ENCODE data around the gene BAG2. TPM values are rescaled to one million over a fixed set of nuclear protein-coding genes. Genes with fewer than 3 reads are reported as not detected.

BAG2 gene
- total and polyA plus RNA-seq, 2 of the 13 experiments (the other 11 are each of a cell fraction or from before 2014, with no cell fraction given) = 5.7 to 15.1 TPM

GRCh38 chr6:57172136-57173055 is at the start of gene BAG2 (continued):
- TF ChIP-seq E2F1 (CRISPR knock-in tag; IDR thresholded peaks at IDR 0.05) (peak; percentile 81), MLLT10 (CRISPR knock-in tag; IDR thresholded peaks at IDR 0.05) (0 out of 2 replicates have a peak, but pooled peaks have one; percentile 18), ZNF746 (CRISPR knock-in tag; IDR thresholded peaks at IDR 0.05) (peak; percentile 39; the same call in 1 of the 2 replicates), MYNN (CRISPR knock-in tag; IDR thresholded peaks at IDR 0.05; ENCODE audit: low read depth) (no peak), ATF3 (CRISPR knock-in tag; IDR thresholded peaks at IDR 0.05) (no peak; the same call in 1 of the 2 replicates), MIXL1 (CRISPR knock-in tag; IDR thresholded peaks at IDR 0.05) (no peak), ZSCAN21 (CRISPR knock-in tag; IDR thresholded peaks at IDR 0.05; ENCODE audit: borderline replicate concordance) (peak; percentile 92), ZNF546 (CRISPR knock-in tag; conservative IDR thresholded peaks at IDR 0.05) (peak; percentile 97), ZNF816 (CRISPR knock-in tag; IDR thresholded peaks at IDR 0.05; ENCODE audit: borderline replicate concordance) (peak; percentile 99), FOXJ3 (CRISPR knock-in tag; IDR thresholded peaks at IDR 0.05; ENCODE audit: borderline replicate concordance) (peak; percentile 68; the same call in 1 of the 2 replicates), ZNF776 (CRISPR knock-in tag; IDR thresholded peaks at IDR 0.05) (peak; percentile 92; the same call in 1 of the 2 replicates), ZNF382 (CRISPR knock-in tag; IDR thresholded peaks at IDR 0.05; ENCODE audit: borderline replicate concordance) (no peak), PAF1 (CRISPR knock-in tag; IDR thresholded peaks at IDR 0.05) (peak; percentile 40; the same call in 1 of the 2 replicates), MTERF4 (CRISPR knock-in tag; IDR thresholded peaks at IDR 0.05) (peak; percentile 98), TFAP4 (IDR thresholded peaks at IDR 0.05; ENCODE audit: borderline replicate concordance, low read depth) (peak; percentile 87; the same call in 1 of the 2 replicates), KMT2B (CRISPR knock-in tag; IDR thresholded peaks at IDR 0.05) (peak; percentile 80), NCOA2 (CRISPR knock-in tag; IDR thresholded peaks at IDR 0.05) (peak; percentile 10; the same call in 1 of the 2 replicates)

Measured in HepG2 (cell line).